GM21717 (cell line): Measurements from ENCODE around the gene DNAH11.
"Not testable (repeated sequence)": the region's sequence is repeated elsewhere in the genome, so short reads cannot be mapped to it uniquely, and the experiment has no call there.

Experiments used
- ATAC-seq: cut with Tn5 transposase; IDR thresholded peaks from one replicate; pipeline ENCODE4 v1.9.1; 2021; ENCODE audit warnings: mild to moderate bottlenecking, moderate library complexity; ENCODE audit not compliant: unreplicated experiment

The DNAH11 gene

GRCh38 chr7:21867816-21868575 is 325.2 kb downstream of the DNAH11 start:
- no peak for ATAC-seq

GRCh38 chr7:21868576-21868850 is 325.7 kb downstream of the DNAH11 start:
- ATAC-seq = no peak

- ATAC-seq = no peak
Observed at GRCh38 chr7:21869785-21870402, 327.1 kb downstream of the DNAH11 start.

- no peak for ATAC-seq
Observed at GRCh38 chr7:21883069-21883468, 340.2 kb downstream of the DNAH11 start.

- not testable (repeated sequence) for ATAC-seq
Observed at GRCh38 chr7:21883501-21883900, 340.7 kb downstream of the DNAH11 start.

- ATAC-seq = no peak
Observed at GRCh38 chr7:21884496-21884895, 341.7 kb downstream of the DNAH11 start.

GRCh38 chr7:21886396-21886795 is 343.6 kb downstream of the DNAH11 start:
- ATAC-seq = no peak

- no peak for ATAC-seq
Observed at GRCh38 chr7:21887353-21887752, 344.5 kb downstream of the DNAH11 start.

- no peak for ATAC-seq
Observed at GRCh38 chr7:21887779-21888178, 344.9 kb downstream of the DNAH11 start.

GRCh38 chr7:21891291-21891690 is 348.5 kb downstream of the DNAH11 start:
- ATAC-seq = no peak

- ATAC-seq = no peak
Observed at GRCh38 chr7:21893401-21893800, 350.6 kb downstream of the DNAH11 start.

GRCh38 chr7:21898265-21898930 is 355.6 kb downstream of the DNAH11 start:
- ATAC-seq = peak; percentile 95

GRCh38 chr7:21902240-21902639 is 359.4 kb downstream of the DNAH11 start:
- no peak for ATAC-seq

GRCh38 chr7:21903020-21903786 is 360.4 kb downstream of the DNAH11 start:
- ATAC-seq = no peak

GRCh38 chr7:21908746-21909145 is 365.9 kb downstream of the DNAH11 start:
- ATAC-seq = no peak

- ATAC-seq = no peak
Observed at GRCh38 chr7:21910253-21910652, 367.4 kb downstream of the DNAH11 start.

- no peak for ATAC-seq
Observed at GRCh38 chr7:21911341-21911875, 368.6 kb downstream of the DNAH11 start.

- ATAC-seq = no peak
Observed at GRCh38 chr7:21912305-21912704, 369.5 kb downstream of the DNAH11 start.

GRCh38 chr7:21912931-21913780 is 370.3 kb downstream of the DNAH11 start:
- no peak for ATAC-seq

GRCh38 chr7:21914671-21915070 is 371.8 kb downstream of the DNAH11 start:
- ATAC-seq = no peak
